Neural cell (in vitro differentiated cells): ENCODE measurements around the gene HMGXB4. TPM values are rescaled to one million over a fixed set of nuclear protein-coding genes. Genes with fewer than 3 reads are reported as not detected.

Experiments
- H2AFZ ChIP-seq: fragments of 200-600, 300-800 bp; sonication (generic), shearing (Covaris generic); 2 replicates; pipeline ENCODE4 v1.6.0; 2014; ENCODE audit warnings: low read depth, mild to moderate bottlenecking, antibody characterized with exemption, low read length, moderate library complexity
- H3F3A ChIP-seq: fragments of 200-600 bp; shearing (Covaris generic); 2 replicates; pipeline ENCODE4 v1.6.1; 2016; ENCODE audit warnings: mild to moderate bottlenecking, moderate library complexity, mixed read lengths, antibody characterized with exemption, low read length; ENCODE audit not compliant: insufficient read depth, poor library complexity, severe bottlenecking
- H3K27ac ChIP-seq: fragments of 200-600, 300-800 bp; sonication (generic), shearing (Covaris generic); 2 replicates; pipeline ENCODE4 v1.5.1; 2014; ENCODE audit warnings: mild to moderate bottlenecking, low read length, moderate library complexity
- H3K27me3 ChIP-seq: fragments of 300-800, 200-600 bp; sonication (generic), shearing (Covaris generic); 2 replicates; pipeline ENCODE4 v1.6.0; 2014; ENCODE audit warnings: mild to moderate bottlenecking, low read depth, low read length, moderate library complexity; ENCODE audit not compliant: insufficient read depth
- H3K36me3 ChIP-seq: fragments of 300-800, 200-600 bp; sonication (generic), shearing (Covaris generic); 2 replicates; pipeline ENCODE4 v1.5.1; 2014; ENCODE audit warnings: mild to moderate bottlenecking, antibody characterized with exemption, low read length, moderate library complexity; ENCODE audit not compliant: insufficient read depth
- H3K4me2 ChIP-seq: fragments of 300-800, 200-600 bp; sonication (generic), shearing (Covaris generic); 2 replicates; pipeline ENCODE4 v1.6.0; 2014; ENCODE audit warnings: mild to moderate bottlenecking, low read length
- H3K4me3 ChIP-seq: fragments of 300-800, 200-600 bp; sonication (generic), shearing (Covaris generic); 2 replicates; pipeline ENCODE4 v1.5.1; 2014; ENCODE audit warnings: mild to moderate bottlenecking, low read length, moderate library complexity
- H3K79me2 ChIP-seq: fragments of 200-600 bp; shearing (Covaris generic); replicated peaks from 2 replicates; pipeline ENCODE4 v1.6.0; 2014; ENCODE audit warnings: mild to moderate bottlenecking, low read length, moderate library complexity; ENCODE audit not compliant: insufficient read depth
- H3K9ac ChIP-seq: fragments of 300-800, 200-600 bp; sonication (generic), shearing (Covaris generic); 2 replicates; pipeline ENCODE4 v1.6.1; 2016; ENCODE audit warnings: mild to moderate bottlenecking, low read length, mixed read lengths
- H3K9me2 ChIP-seq: fragments of 200-600 bp; shearing (Covaris generic); 2 replicates; pipeline ENCODE4 v1.6.1; 2016; ENCODE audit warnings: mild to moderate bottlenecking, low read length, mixed read lengths; ENCODE audit not compliant: insufficient read depth
- H3K9me3 ChIP-seq: fragments of 200-600, 300-800 bp; sonication (generic), shearing (Covaris generic); 2 replicates; pipeline ENCODE4 v1.6.1; 2016; ENCODE audit warnings: mild to moderate bottlenecking, mixed run types, low read length, moderate library complexity, mixed read lengths
- H4K20me1 ChIP-seq: fragments of 200-600 bp; shearing (Covaris generic); 2 replicates; pipeline ENCODE4 v1.6.1; 2016; ENCODE audit warnings: mild to moderate bottlenecking, mixed run types; ENCODE audit not compliant: insufficient read depth
- CTCF ChIP-seq: fragments of 450-650 bp; IDR thresholded peaks from 2 replicates; pipeline ENCODE4 v1.5.1; 2014; ENCODE audit warnings: antibody characterized with exemption, mild to moderate bottlenecking, moderate library complexity; ENCODE audit not compliant: poor library complexity, severe bottlenecking
- EP300 ChIP-seq: fragments of 450-650 bp; conservative IDR thresholded peaks from 2 replicates; pipeline ENCODE4 v1.6.1; 2014; ENCODE audit warnings: antibody characterized with exemption, mild to moderate bottlenecking, moderate library complexity; ENCODE audit not compliant: poor library complexity, severe bottlenecking
- EZH2 ChIP-seq: fragments of 200-600, 300-800 bp; shearing (Covaris generic), sonication (generic); IDR thresholded peaks from 2 replicates; pipeline ENCODE4 v1.6.1; 2014; ENCODE audit warnings: antibody characterized with exemption, low read length, borderline replicate concordance, mild to moderate bottlenecking; ENCODE audit not compliant: insufficient read depth, poor library complexity, severe bottlenecking
- MXI1 ChIP-seq: fragments of 450-650 bp; conservative IDR thresholded peaks from 2 replicates; pipeline ENCODE4 v1.6.1; 2014; ENCODE audit warnings: antibody characterized with exemption, mild to moderate bottlenecking; ENCODE audit not compliant: poor library complexity, severe bottlenecking
- POLR2AphosphoS5 ChIP-seq: IDR thresholded peaks from 2 replicates; pipeline ENCODE4 v1.6.1; 2012
- RAD21 ChIP-seq: fragments of 450-650 bp; conservative IDR thresholded peaks from 2 replicates; pipeline ENCODE4 v1.6.1; 2014; ENCODE audit warnings: antibody characterized with exemption, mild to moderate bottlenecking, moderate library complexity
- REST ChIP-seq: IDR thresholded peaks from 2 replicates; pipeline ENCODE4 v1.6.1; 2012; ENCODE audit warnings: borderline replicate concordance
- SMC3 ChIP-seq: fragments of 450-650 bp; conservative IDR thresholded peaks from 2 replicates; pipeline ENCODE4 v1.6.1; 2014; ENCODE audit warnings: antibody characterized with exemption, mild to moderate bottlenecking, moderate library complexity; ENCODE audit not compliant: poor library complexity
- TAF1 ChIP-seq: IDR thresholded peaks from 2 replicates; pipeline ENCODE4 v1.6.1; 2012; ENCODE audit warnings: low read depth
- polyA plus RNA-seq: library from polyadenylated mRNA; depleted of rRNA; stranded (reverse); fragments of >200 nt; gene quantifications from 2 replicates; pipeline ENCODE4 v1.2.3, GENCODE V29; 2014

Gene HMGXB4
- polyA plus RNA-seq, 1 donor from 2014 or later: 20.0 TPM

GRCh38 chr22:35257002-35257320, 332 bp upstream of the HMGXB4 start:
- H3K9ac ChIP-seq: peak overlapping the region; percentile 91
- H3K9me3 ChIP-seq: no peaks in the 10 kb centered on the region
- peak overlapping the region; percentile 92 for H3K4me3 ChIP-seq
- H3F3A ChIP-seq: peaks cover 3% of the 10 kb centered on the region
- H4K20me1 ChIP-seq: no peaks in the 10 kb centered on the region
- H3K36me3 ChIP-seq: no peaks in the 10 kb centered on the region
- H2AFZ ChIP-seq: peak overlapping the region; percentile 67
- peak overlapping the region; percentile 96 for H3K4me2 ChIP-seq
- H3K27ac ChIP-seq: no peak overlapping the region
- TF ChIP-seq MXI1 (no peak), REST (no peak), EZH2 (no peak)
- H3K79me2 ChIP-seq: peaks cover 29% of the 10 kb centered on the region
- H3K9me2 ChIP-seq: no peaks in the 10 kb centered on the region
- H3K27me3 ChIP-seq: no peaks in the 10 kb centered on the region

GRCh38 chr22:35258191-35258988, 1.1 kb downstream of the HMGXB4 start:
- H3K27me3 ChIP-seq: no peaks in the 10 kb centered on the region
- peaks cover 3% of the 10 kb centered on the region for H3F3A ChIP-seq
- peak overlapping the region; percentile 91 for H3K9ac ChIP-seq
- TF ChIP-seq REST: no peak
- TF ChIP-seq EP300: no peak
- no peak for TF ChIP-seq CTCF
- no peak for TF ChIP-seq EZH2
- no peak for TF ChIP-seq MXI1
- TF ChIP-seq TAF1: no peak
- no peak for TF ChIP-seq SMC3
- no peak for TF ChIP-seq POLR2AphosphoS5
- TF ChIP-seq RAD21: no peak
- peak overlapping the region; percentile 92 for H3K4me3 ChIP-seq
- H3K9me2 ChIP-seq: no peaks in the 10 kb centered on the region
- H3K27ac ChIP-seq: peak overlapping the region; percentile 76
- H2AFZ ChIP-seq: peak overlapping the region; percentile 75
- no peaks in the 10 kb centered on the region for H4K20me1 ChIP-seq
- H3K79me2 ChIP-seq: peaks cover 29% of the 10 kb centered on the region
- no peaks in the 10 kb centered on the region for H3K36me3 ChIP-seq
- H3K4me2 ChIP-seq: peak overlapping the region; percentile 92
- H3K9me3 ChIP-seq: no peaks in the 10 kb centered on the region
